Lower leg skin (tissue), 3 donors: ENCODE data around the gene PANX1.

ENCODE experiments used
- POLR2A ChIP-seq, 2 donors: fragments of 450-650 bp; IDR thresholded peaks; one replicate each; pipeline ENCODE4 v1.6.1; 2016 to 2017; ENCODE audit warnings: antibody characterized with exemption in 2 of 2, mild to moderate bottlenecking in 1 of 2, moderate library complexity in 1 of 2
- TF ChIP-seq, protein P1 (sequence below), 3 donors: fragments of 450-650 bp; IDR thresholded peaks; one replicate each; pipeline ENCODE4 v1.5.1; 2016; ENCODE audit warnings: antibody characterized with exemption in 3 of 3, mild to moderate bottlenecking in 3 of 3, moderate library complexity in 2 of 3

DNA sequence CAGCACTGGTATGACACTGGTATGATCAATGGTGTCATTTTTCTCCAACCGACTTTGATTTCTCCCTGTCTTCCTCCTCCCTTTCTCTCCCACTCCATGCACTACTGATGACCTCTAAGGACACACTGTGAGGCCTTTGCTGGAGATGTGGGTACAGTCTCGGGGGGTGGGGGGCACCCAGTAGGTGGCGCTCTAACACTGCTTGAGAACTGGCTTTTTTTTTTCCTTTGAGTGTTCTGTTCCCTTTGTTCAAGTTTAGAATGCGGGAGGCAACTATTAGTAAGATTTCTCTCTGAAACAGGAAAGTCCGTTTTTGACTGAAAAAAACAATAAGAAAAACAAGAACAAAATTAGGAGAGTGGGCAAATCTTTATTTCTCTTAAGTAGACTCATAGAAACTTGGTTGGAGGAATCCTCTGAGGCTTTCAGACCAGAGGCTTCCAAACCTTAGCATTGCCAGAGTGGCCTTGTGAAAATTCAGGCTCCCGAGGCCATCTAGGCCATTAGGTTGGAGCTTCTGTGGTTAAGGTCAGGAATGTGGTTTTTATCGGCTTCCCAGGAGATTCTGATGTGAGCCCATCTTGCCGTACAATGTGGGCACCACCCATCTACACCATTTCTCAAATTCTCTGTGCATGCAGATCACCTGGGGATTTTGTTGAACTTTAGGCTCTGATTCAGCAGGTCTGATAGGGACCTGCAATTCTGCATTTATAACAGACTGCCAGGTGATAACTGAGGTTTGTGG, 43.2 kb downstream of the PANX1 start:
- no peak for TF ChIP-seq POLR2A (IDR thresholded peaks at IDR 0.05)
- TF ChIP-seq, protein P1, sequence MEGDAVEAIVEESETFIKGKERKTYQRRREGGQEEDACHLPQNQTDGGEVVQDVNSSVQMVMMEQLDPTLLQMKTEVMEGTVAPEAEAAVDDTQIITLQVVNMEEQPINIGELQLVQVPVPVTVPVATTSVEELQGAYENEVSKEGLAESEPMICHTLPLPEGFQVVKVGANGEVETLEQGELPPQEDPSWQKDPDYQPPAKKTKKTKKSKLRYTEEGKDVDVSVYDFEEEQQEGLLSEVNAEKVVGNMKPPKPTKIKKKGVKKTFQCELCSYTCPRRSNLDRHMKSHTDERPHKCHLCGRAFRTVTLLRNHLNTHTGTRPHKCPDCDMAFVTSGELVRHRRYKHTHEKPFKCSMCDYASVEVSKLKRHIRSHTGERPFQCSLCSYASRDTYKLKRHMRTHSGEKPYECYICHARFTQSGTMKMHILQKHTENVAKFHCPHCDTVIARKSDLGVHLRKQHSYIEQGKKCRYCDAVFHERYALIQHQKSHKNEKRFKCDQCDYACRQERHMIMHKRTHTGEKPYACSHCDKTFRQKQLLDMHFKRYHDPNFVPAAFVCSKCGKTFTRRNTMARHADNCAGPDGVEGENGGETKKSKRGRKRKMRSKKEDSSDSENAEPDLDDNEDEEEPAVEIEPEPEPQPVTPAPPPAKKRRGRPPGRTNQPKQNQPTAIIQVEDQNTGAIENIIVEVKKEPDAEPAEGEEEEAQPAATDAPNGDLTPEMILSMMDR (IDR thresholded peaks at IDR 0.05) = no peak
